Hematopoietic multipotent progenitor cell treated with erythropoietin and hydrocortisone succinate and interleukin-3 and kit ligand, for 17 days (in vitro differentiated cells): ENCODE data around the gene VAV2.

ENCODE experiments used
- DNase-seq: peaks from one replicate; pipeline ENCODE4 v3.0.0-alpha.2; 2015; ENCODE audit warnings: low spot score

Gene VAV2

DNA sequence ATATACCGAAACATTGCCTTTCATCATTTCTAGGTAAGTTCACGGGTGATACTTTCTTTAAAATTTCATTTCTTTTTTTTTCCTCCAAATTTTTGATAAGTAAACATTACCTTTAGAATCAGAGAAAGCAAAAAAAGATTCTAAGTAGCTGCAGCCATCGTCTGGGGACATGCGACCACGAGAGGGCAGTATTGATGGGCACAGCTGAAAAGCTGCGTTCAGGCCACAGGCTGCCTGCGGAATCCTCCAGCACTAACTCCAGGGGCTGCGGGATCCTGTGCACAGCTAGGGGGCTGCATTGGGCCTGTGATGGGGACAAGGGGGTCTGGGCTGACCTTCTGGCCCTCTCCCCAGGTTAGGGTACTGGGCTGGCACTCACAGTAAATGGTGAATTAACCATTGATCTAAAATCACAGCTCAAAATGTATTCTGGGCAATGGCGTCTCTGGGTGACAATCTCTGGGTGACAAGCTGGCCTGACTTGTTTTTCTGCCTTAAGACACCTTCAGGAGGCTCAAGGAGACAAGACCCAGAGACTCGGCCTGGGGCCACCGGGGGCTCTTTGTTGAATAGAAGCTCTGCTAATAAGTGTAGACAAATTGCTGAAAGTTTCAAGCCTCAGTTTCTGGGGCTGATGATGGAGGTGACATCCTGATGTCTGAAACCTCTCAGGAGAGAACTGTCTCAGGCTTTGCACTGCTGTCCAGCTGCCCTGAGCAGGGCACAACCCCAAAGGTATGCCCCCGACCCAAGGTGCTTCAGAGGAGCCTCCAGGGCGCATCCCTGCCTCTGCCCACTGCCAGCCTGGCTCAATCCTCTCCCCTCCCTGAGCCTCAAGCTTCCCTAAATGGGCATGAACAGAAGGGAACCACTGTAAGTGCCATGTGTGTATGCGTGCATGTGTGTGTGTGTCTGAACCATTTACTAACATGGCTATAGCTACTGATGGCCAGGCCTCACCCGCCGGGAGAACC lies 209.7 kb downstream of the VAV2 start:
- peak; percentile 22 for DNase-seq

DNA sequence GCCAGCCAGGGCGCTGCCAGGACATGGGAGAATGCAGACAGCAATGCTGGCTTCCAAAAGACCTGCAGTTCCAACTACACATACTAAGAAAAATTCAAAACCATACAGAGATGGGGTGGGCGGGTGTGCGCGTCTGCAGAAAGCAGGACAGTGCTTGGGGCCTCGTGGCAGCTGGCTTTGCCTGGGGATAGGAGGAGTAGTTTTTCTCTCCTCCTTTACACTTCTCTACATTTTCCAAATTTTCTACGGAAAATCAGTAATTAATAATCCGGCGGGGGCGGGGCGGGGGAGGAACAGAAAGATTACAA lies 210.3 kb downstream of the VAV2 start:
- no peak for DNase-seq

DNA sequence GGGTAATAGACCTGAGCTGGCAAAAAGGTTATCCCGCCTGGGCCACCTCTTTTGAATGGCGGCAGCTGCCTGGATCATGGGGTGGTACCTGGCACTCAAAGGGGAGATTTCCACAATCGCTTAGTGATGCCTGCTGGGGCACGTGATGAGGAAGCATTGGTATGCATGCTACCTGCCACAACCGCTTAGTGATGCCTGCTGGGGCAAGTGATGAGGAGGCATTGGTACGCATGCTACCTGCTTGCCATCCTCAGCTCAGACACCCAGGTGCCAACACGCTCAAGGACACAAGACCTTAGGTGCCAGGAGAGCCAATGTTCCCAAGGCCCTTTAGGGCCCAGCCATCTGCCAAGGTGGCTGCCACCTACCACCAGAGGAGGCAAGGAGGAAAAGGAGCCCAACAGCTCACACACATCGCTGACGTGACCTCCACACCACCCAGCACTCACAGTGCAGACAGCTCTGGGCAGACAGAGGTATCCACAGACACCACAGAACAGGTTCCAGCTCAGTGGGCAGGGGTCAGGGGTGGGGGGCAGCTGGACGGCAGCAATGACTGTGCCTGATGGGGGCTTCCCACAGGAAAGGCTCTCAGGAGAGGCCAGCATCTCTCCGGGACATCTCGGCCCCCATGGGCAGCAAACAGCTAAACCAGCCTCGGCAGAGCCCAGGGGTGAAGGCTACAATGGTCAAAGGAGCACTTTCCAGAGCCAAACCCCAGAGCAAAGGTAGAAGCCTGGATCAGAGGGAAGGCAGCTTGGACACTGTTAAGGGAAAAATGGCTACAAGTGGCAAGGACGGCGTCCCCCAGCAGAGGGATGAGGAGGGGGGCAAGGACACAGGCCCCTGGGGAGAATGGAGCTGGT lies 210.9 kb downstream of the VAV2 start:
- no peak for DNase-seq

DNA sequence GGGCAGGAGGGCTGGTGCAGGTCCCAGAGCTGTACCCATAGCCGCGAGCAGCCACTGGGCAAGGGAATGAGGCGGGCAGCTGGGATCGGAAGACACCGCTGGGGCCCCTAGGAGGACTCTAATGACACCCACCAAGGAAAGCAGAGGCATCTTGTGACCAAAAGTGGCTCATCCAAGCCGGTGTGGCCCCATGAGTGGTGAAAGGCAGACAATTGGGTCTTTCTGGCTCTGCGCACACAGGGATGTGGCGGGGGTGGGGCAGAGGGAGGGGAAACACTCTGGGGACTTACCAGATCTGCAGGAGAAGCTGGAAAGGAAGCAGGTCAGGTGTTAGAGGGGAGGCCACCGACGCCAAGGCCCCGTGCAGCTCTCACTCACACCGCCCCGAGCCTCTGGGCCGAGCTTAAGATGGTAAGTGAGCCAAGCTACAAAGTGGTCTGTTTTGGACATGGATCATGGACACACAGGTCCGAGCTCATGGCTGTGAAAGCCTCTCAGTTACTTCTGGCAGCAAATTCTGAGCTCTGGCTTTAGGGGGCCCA lies 211.6 kb downstream of the VAV2 start:
- DNase-seq, result no peak

GRCh38 chr9:133779516-133780403 lies 212.4 kb downstream of the VAV2 start:
- no peak for DNase-seq

- no peak for DNase-seq
These were observed 213.0 kb downstream of the VAV2 start for GRCh38 chr9:133779081-133779480.

- DNase-seq, result no peak
These were observed 213.6 kb downstream of the VAV2 start for GRCh38 chr9:133778336-133779013.

GRCh38 chr9:133777871-133778270 lies 214.3 kb downstream of the VAV2 start:
- DNase-seq, result no peak

- DNase-seq, result no peak
These were observed 214.9 kb downstream of the VAV2 start for GRCh38 chr9:133777068-133777791.

DNA sequence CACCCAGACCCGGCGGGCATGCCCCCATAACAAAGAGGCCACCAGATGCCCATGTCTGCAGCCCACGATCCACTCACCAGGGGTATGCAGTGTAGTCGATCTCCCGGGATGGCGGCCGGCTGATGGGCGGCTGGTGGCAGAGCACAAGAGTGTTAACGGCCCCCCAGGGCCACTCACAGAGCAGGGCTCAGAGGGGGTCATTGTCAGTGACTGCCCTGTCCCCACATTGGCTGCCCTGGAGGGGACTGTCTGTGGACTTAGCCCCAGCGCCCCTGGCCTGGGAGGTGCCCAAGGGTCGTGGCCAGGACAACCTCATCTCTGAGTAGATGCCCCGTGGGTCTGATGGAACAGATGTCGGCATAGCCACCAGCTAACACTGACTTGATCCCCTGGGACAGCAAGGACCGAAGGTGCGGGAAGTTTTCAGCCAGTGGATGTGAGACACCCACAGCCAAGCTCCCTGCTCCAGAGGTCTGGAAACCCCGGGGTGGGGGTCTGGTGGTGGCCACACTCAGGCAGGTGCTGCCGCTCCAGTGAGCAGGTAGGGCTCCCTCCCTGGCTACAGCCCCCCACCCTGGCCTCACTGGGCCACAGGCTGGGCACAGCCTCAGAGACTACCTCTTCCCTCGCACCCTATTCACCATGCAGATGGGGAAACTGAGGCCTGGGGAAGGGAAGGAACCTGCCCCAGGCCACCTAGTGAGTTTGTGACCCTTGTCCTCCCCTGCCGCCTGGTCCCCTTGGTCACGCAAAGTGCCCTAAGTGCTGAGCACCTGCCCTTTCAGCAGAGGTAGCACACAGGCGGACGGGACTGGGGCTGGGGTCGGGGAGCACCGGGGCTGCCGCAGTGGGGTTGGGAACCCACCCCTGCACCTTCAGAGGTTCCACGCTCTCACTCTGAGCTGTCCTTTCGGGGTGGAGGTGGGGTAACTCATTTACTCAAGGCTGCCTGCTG lies 215.9 kb downstream of the VAV2 start:
- no peak for DNase-seq

DNA sequence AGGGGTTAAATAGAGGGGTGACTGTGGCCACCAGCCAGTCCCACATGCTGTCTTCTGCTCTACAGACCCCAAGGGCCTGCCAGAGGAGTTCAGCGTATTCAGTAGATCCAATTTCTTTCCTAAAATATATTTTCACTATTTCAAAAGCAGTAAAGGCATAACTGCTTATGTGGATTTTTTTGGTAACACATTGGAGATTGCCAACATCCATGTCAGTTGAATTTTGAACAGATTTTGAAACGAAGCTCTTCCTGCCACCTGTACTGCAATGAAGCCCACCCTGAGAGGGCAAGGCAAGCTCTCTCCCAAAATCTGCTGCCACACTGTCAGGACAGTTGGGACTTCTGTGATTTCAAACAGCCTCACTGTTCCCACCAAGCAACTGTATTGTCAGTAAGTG lies 216.8 kb downstream of the VAV2 start:
- DNase-seq, result no peak

DNA sequence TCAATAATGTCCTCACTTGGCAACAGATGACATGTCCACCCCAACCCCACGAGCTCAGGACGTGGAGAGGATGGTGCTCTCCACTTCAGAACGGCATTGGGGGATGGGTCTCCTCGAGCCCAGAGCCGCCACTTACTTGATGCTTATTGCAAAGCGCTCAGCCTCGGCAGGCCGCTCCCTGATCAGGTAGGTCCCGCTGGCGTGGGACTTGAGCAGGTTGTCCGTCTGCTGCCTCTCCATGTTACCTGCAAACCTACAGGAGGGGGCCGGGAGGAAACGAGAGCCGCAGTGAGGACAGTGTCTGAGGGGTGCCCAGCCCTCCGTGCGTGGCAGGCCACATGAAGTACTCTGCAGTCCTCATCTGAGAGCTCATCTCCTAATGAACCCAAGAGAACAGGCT lies 217.3 kb downstream of the VAV2 start:
- no peak for DNase-seq

DNA sequence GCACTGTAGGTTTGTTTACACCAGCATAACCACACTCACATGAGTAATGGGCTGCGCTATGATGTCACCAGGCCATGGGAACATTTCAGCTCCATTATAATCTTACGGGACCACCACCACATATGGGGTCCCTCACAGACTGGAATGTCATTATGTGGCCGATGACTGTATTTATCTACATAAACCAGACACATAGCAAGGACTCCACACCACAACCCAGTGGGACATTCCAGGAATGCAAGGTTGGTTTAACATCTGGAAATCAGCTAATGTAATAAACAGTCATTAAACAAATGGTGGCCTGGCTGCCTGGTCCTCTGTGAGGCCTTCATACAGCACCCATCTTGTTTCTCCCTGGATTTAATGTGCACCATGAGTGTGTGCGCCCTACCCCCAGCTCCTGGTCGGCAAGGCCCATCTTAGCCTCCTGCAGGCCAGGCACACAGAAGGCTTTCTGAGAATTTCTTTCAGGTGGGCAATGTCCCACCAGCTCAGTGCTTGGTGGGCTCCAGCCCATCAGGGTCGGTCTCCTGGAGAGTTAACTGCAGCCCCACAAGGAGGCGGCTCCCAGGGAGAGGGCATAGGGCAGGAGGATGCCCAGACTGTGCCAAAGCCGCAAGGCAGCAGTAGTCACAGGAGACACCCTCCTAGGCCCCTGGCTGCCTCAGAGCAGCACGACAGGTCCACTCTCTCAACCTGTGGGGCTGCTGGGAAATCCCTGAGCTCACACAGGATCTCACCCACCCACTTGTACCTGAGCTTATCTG lies 218.1 kb downstream of the VAV2 start:
- DNase-seq, result no peak

- no peak for DNase-seq
These were observed 219.5 kb downstream of the VAV2 start for GRCh38 chr9:133772581-133772980.

- DNase-seq, result no peak
These were observed 220.3 kb downstream of the VAV2 start for GRCh38 chr9:133771486-133772482.

DNA sequence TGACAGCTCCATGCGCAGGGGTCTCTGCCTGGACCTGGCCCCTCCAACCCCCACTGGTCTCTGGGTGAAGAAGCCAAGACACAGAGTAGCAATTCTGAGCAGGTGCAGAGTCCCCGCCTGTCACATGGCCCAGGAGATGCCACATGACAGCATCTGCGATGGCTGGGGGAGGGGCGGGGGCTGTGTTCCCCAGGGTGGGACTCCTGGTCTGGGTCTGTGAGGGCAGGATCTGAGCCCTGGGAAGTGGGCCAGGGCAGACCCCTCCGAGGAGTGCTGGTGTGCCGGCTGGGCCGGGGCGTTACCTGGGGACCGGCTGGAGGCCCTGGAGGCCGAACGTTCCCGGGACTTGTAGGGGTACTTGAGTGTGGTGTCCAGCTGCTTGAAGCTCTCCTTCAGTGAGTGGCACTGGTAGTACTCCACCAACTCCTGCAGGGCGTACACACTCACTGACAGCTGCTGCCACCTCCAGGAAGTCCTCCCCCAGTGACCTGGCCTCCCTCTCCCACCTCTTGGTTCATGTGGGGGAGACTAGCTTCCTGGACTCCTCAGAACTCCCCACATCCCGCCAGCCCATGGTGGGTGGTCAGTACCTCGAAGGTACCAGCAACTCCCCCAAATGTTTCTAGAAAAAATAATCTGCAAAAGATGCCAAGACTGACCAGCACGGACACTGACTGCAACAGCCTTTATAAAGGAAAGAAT lies 221.9 kb downstream of the VAV2 start:
- no peak for DNase-seq
